CD1c-positive myeloid dendritic cell (primary cell): ENCODE results near the gene LY6G6F.
A peak's percentile ranks its signal among the peaks of the same experiment; 100 is the strongest.

ENCODE experiments used
- DNase-seq: peaks from one replicate; pipeline ENCODE4 v3.0.0-alpha.2; 2016; ENCODE audit errors: extremely low spot score

LY6G6F gene

DNA sequence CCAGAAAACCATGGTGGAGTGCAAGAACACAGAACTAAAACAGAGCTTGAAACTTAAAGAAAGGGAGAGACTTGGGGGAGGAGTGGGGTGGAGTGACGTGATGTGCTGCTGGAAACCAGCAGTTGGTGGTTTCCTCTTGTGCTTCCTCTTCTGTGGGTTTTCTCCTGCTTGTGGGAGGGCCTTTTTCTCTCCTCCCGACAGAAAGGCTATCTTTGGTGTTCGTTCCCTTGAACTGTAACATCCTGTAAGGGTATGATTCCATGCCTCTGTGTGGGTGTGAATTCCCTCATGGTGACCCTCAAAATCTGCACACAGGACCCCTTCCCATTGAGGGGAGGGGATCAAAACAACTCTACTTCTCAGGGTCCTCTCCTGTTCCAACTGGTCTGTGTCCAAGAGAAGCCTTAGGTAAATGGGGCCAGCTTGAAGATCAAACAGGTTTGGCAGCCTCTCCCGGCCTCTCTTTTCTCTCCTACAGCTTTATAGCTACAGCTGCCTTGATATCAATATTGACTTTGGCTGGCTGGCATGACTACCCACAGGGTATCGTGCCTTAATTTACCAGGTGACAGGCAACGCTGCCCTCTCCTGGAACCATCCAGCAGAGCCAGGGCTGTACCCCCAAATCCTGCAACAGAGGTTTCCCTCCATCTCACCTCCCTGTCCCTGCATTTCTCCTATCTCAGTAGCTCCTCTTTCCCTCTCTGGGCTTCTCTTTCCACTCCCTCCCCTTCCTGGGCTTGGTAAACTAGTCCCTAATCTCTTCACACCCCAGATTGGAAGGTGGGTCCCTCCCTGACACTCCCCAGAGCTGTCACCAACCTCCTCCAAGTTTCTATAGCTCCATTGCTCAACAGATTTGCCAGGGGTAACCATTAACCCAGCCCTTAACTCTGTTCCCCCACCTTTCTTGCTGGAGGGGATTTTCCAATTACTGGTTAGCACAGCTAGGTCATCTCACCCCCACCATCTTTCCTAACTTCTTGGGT, 31.6 kb downstream of the LY6G6F start:
- peak; percentile 91 for DNase-seq

DNA sequence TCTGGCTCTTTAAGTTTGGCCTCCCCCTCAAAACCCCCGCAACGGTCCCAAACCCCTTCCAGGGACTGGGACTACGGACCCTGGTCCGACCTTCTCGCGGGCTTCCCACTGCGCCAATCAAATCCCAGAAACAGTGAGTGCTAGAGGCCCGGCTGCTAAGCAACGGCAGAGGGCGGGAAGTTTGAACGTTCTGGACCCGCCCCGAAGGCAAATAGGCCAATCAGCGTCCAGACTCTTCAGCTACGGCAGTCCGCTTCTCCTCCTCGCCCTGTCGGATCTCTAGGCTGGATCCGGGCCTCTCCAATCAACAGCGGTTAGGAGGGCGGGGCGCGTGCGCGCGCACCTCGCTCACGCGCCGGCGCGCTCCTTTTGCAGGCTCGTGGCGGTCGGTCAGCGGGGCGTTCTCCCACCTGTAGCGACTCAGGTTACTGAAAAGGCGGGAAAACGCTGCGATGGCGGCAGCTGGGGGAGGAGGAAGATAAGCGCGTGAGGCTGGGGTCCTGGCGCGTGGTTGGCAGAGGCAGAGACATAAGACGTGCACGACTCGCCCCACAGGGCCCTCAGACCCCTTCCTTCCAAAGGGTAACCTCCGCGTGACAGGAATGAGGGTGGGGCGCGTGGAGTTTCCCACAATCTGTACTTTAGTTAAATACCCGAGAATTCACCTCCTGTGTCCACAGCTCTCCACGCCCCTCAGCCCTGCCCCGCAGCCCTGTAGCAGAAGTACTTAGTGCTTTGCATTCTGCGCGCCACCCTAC, 33.2 kb downstream of the LY6G6F start, which contains the start of gene MSH5:
TSS of gene MSH5 (plus strand) at position 367 of the 758 bp plus-strand sequence. CDS start 462 bp downstream, outside the sequence.
- DNase-seq: peak; percentile 99

DNA sequence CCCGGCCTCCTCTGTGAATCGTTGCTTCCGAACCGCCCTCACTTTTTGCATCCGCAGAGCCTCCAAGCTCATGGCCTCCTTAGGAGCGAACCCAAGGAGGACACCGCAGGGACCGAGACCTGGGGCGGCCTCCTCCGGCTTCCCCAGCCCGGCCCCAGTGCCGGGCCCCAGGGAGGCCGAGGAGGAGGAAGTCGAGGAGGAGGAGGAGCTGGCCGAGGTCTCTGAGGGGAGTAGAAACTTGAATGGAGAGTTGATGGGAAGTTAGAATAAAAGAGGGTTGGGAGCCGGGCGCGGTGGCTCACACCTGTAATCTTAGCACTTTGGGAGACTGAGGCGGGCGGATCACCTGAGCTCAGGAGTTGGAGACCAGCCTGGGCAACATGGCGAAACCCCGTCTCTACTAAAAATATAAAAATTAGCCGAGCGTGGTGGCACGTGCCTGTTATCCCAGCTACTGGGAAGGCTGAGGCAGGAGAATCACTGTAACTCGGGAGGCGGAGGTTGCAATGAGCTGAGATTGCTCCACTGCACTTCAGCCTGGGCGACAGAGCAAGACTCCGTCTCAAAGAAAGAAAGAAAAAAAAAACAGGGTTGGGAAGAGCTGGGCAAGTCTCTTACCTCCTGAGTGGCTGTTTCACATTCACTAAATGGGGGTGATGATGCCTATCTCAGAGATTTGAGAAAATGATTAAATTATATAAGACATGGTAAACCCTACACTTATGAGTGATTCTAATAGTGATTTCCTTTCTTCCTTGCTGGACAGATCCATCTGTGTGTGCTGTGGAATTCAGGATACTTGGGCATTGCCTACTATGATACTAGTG, 33.9 kb downstream of the LY6G6F start:
- DNase-seq: peak; percentile 74

DNA sequence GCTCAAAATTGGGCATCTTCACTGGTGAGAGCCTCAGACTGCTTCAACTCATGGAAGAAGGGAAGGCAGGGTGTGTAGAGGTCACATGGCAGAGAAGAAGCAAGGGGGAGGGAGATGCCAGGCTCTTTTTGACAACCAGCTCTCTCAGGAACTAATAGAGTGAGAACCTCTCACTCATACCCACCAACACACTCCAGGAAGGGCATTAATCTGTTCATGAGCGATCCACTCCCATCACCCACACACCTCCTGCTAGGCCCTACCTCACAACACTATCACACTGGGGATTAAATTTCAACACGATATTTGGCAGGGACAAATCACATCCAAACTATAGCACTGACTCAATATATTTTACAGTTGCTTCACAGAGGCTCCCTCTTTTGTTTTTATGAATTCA, 35.1 kb downstream of the LY6G6F start:
- DNase-seq: no peak

DNA sequence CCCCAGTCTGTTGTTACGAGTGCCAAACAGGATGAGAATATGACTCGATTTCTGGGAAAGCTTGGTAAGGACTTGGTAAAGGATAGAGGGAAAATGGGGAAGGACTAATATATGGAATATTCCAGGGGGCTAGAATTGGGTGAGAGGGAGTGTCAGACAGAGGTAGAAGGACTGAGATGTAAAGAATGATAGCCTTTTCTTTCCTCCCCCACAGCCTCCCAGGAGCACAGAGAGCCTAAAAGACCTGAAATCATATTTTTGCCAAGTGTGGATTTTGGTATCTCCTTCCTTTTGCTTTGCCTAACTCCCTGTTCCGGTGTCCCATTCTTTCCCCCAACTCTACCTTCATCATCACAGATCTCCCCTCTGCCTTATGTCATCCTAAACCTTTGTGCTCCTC, 36.2 kb downstream of the LY6G6F start:
- DNase-seq: no peak

DNA sequence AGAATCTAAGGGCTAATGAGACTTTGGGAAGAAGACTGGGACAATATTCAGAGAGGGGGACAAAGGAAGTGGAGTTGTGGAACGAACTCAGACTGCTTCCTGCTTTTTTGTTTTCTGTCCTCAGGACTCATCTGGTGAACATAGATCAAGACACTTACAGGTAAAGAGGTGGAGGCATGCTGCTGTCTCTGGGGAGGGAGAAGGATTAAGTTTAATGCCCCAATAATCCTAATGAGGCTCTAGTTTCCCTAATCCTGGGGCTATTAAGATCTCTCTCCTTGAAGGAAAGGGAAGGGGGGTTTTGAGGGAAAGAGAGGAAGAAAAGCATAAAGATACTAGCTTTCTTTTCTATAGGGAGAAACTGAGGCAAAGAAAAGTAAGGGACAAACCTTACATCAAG, 37.8 kb downstream of the LY6G6F start:
- no peak for DNase-seq

DNA sequence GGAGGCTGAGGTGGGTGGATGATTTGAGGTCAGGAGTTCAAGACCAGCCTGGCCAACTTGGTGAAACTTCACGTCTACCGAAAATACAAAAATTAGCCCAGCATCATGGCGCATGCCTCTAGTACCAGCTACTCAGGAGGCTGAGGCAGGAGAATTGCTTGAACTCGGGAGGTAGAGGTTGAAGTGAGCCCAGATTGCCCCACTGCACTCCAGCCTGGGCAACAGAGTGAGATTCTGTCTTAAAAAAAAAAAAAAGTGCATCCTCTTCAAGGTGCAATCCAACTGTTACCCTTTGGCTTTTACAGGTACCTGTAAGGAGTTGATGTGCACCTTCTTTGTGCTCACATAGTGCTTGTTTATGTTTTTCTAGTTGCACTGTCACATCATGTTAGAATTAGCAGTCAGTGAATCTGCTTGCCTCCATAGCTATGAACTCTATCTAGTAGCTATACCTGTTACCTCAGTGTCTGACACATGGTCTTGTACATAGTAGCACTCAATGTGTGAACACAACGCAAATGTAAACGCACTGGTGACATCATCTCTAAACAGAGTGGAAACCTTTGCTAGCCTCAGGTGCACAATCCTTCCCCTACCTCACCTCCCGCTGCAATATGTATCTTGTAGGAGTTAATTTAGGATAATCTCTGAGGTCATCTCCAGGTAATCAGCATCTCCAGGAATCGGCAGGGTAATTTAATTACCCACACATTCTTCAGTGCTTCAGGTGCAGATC, 42.8 kb downstream of the LY6G6F start:
- DNase-seq: no peak

DNA sequence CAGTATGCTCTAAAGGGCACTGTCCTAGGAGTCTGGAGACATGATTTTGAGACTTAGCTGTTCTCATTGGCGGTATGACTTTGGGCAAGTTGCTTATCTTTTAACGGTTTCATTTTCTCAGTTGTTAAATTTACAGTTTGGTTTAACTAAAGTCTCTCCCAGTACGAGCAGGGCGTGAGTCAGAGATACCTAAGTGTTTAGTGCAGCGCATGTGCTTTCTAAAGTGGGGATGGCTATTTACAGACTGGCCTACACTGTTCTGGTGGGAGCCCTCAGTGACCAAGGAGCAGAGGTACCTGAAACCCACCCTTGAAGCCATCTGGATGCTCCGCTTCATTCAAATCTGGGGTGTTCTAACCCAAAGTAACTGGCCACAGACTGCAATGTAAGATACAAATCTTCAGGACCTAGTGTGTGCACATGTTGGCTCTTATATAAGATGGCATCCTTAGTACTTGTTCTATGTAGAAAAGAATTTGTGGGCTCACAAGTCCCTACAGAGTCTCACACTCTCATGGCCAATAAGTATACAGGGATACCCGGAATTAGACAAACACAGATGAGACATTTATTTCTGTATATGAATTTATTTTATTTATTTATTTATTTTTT, 43.9 kb downstream of the LY6G6F start:
- no peak for DNase-seq

DNA sequence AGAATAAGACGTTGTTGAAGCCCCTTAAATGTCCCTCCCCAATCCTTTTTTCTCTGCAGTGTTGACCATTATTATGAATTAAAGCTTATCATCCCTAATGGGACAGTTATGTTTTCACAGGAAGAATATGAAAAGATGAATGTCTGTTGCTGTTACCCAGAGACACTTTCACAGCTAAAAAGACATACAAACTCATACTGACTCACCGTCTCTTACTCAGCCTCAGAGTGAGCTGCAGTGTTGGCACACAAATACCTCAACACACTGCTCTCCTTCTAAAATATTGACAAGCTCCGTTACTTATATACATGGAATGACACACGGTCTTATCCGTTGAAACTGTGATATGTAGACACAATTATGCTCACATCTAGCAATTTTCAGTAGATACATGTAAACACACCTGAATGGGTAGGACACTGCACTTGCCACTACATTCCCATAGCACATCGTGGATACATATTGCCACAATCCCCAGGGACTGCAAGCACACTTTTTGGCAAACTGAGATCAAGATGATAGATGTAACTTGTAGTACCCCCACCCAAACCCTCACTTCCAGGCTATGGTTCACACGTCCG, 46.2 kb downstream of the LY6G6F start:
- no peak for DNase-seq

DNA sequence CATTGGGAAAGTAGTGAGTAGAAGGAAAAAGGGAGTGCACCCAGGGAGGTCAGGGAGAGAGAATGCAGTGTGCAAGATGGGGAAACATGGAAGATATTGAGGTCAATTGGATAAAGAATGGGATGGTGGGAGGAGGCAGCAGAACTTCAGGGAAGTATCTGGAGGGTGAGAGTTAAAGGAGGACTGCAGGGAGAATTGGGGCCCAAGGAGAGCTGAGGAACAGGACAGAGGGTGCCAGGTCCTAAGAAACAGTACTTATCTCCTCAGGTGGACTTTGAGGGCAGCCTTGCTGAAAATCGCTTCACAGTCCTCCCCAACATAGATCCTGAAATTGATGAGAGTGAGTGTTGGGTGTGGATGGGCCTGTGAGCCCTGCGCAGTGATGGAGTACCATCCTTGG, 51.6 kb downstream of the LY6G6F start:
- DNase-seq: no peak
